ENCODE data around the gene P2RX3.
"Not testable (repeated sequence)": the region's sequence is repeated elsewhere in the genome, so short reads cannot be mapped to it uniquely, and the experiment has no call there.

Gene P2RX3

GRCh38 chr11:57403003-57403801 lies 65.0 kb downstream of the P2RX3 start:
- not testable (repeated sequence) for DNase-seq

- DNase-seq = no peak
These were observed 65.6 kb downstream of the P2RX3 start for GRCh38 chr11:57403802-57404147.

GRCh38 chr11:57405271-57405860 lies 67.2 kb downstream of the P2RX3 start:
- no peak for DNase-seq

GRCh38 chr11:57406337-57406904 lies 68.3 kb downstream of the P2RX3 start:
- no peak for DNase-seq

- DNase-seq = no peak
These were observed 69.1 kb downstream of the P2RX3 start for GRCh38 chr11:57407010-57407920.

GRCh38 chr11:57407941-57408475 lies 69.9 kb downstream of the P2RX3 start:
- no peak for DNase-seq

GRCh38 chr11:57408771-57409170 lies 70.6 kb downstream of the P2RX3 start:
- DNase-seq = no peak

- DNase-seq = no peak
These were observed 71.4 kb downstream of the P2RX3 start for GRCh38 chr11:57409321-57410100.

- no peak for DNase-seq
These were observed 72.1 kb downstream of the P2RX3 start for GRCh38 chr11:57410287-57410686.

GRCh38 chr11:57413681-57414080 lies 75.5 kb downstream of the P2RX3 start:
- no peak for DNase-seq

- DNase-seq = no peak
These were observed 76.6 kb downstream of the P2RX3 start for GRCh38 chr11:57414612-57415212.

- DNase-seq = no peak
These were observed 78.3 kb downstream of the P2RX3 start for GRCh38 chr11:57416436-57416835.

GRCh38 chr11:57417056-57417455 lies 78.9 kb downstream of the P2RX3 start:
- DNase-seq = no peak

GRCh38 chr11:57418131-57418530 lies 80.0 kb downstream of the P2RX3 start:
- no peak for DNase-seq

GRCh38 chr11:57419146-57419545 lies 81.0 kb downstream of the P2RX3 start:
- no peak for DNase-seq

- DNase-seq = no peak
These were observed 82.9 kb downstream of the P2RX3 start for GRCh38 chr11:57421066-57421465.

GRCh38 chr11:57421805-57422204 lies 83.7 kb downstream of the P2RX3 start:
- DNase-seq = no peak
